Fibroblast of lung (primary cell): ENCODE data around the gene WNT5B. TPM values are rescaled to one million over a fixed set of nuclear protein-coding genes. Genes with fewer than 3 reads are reported as not detected.

Experiments used
- DNase-seq, 2 donors: peaks; one replicate each; pipeline versions ENCODE4 v3.0.0 to v3.0.0-alpha.2; 2010; ENCODE audit warnings: low read depth in 2 of 2
- H2AFZ ChIP-seq: 2 replicates; pipeline ENCODE4 v1.5.1; 2012; ENCODE audit warnings: low read length, control low read depth, inconsistent platforms
- H3K27ac ChIP-seq: 2 replicates; pipeline ENCODE4 v1.5.1; 2011; ENCODE audit warnings: low read length, control low read depth; ENCODE audit not compliant: insufficient read depth
- H3K27me3 ChIP-seq: 2 replicates; pipeline ENCODE4 v1.5.1; 2011; ENCODE audit warnings: mild to moderate bottlenecking, low read length; ENCODE audit not compliant: control insufficient read depth, insufficient read depth
- H3K36me3 ChIP-seq: 2 replicates; pipeline ENCODE4 v1.5.1; 2011; ENCODE audit warnings: low read length; ENCODE audit not compliant: control insufficient read depth, insufficient read depth
- H3K4me1 ChIP-seq: 2 replicates; pipeline ENCODE4 v1.5.1; 2011; ENCODE audit warnings: low read length; ENCODE audit not compliant: control insufficient read depth, insufficient read depth; ENCODE audit errors: extremely low read depth
- H3K4me2 ChIP-seq: 2 replicates; pipeline ENCODE4 v1.5.1; 2011; ENCODE audit warnings: low read length, control low read depth; ENCODE audit not compliant: insufficient read depth; ENCODE audit errors: extremely low read depth
- H3K4me3 ChIP-seq, 4 experiments: fragments of 200-600 bp in 1 of 4; sonication (generic) in 1 of 4; replicated peaks in 1 of 4; 2 replicates each; pipeline ENCODE4 v1.5.1; 2011 to 2016; ENCODE audit warnings: low read length in 4 of 4, low read depth in 3 of 4, mild to moderate bottlenecking in 3 of 4, control low read depth in 2 of 4, inconsistent platforms in 1 of 4, mixed read lengths in 1 of 4; ENCODE audit not compliant: insufficient read depth in 1 of 4; ENCODE audit errors: control extremely low read depth in 1 of 4
- H3K79me2 ChIP-seq: 2 replicates; pipeline ENCODE4 v1.5.1; 2012; ENCODE audit warnings: mild to moderate bottlenecking, low read length, inconsistent platforms; ENCODE audit not compliant: control insufficient read depth, insufficient read depth
- H3K9ac ChIP-seq: 2 replicates; pipeline ENCODE4 v1.5.1; 2011; ENCODE audit warnings: mild to moderate bottlenecking, low read length, control low read depth; ENCODE audit not compliant: insufficient read depth
- H3K9me3 ChIP-seq: 2 replicates; pipeline ENCODE4 v1.5.1; 2012; ENCODE audit warnings: low read depth, low read length; ENCODE audit not compliant: control insufficient read depth, insufficient read depth
- H4K20me1 ChIP-seq: 2 replicates; pipeline ENCODE4 v1.5.1; 2011; ENCODE audit warnings: low read length; ENCODE audit not compliant: control insufficient read depth, insufficient read depth; ENCODE audit errors: extremely low read depth
- CTCF ChIP-seq, 2 donors: IDR thresholded peaks in 1 of 2; conservative IDR thresholded peaks in 1 of 2; 1 replicate in 1 of 2; 2 replicates in 1 of 2; pipeline ENCODE4 v1.5.1; 2011 to 2012; ENCODE audit warnings: low read length in 2 of 2, control low read depth in 1 of 2, inconsistent platforms in 1 of 2, low read depth in 1 of 2, mild to moderate bottlenecking in 1 of 2
- EZH2 ChIP-seq: IDR thresholded peaks from 2 replicates; pipeline ENCODE4 v1.5.1; 2012; ENCODE audit warnings: low read length, control low read depth, mild to moderate bottlenecking; ENCODE audit errors: missing control alignments
- polyA plus RNA-seq, 2 donors: library from polyadenylated mRNA; depleted of rRNA in 1 of 2; stranded (reverse) in 1 of 2; unstranded in 1 of 2; fragments of >200 nt; gene quantifications; 2 replicates each; pipeline ENCODE4 v1.2.1, GENCODE V29; 2011 to 2012; ENCODE audit warnings: missing spikeins in 1 of 2
- total RNA-seq: library from RNA; depleted of rRNA; stranded (reverse); fragments of >200 nt; gene quantifications from 2 replicates; pipeline ENCODE4 v1.2.1, GENCODE V29; 2014

Gene WNT5B
- total and polyA plus RNA-seq, 2 donors (not counting 1 experiment from before 2014, with no cell fraction given) = 46.9 to 105 TPM

GRCh38 chr12:1639538-1639937 is 10.5 kb downstream of the WNT5B start:
- Histone ChIP-seq H3K9me3 (no peaks in the 10 kb centered on the region), H3K4me3 (no peak overlapping the region), H4K20me1 (no peaks in the 10 kb centered on the region), H3K4me1 (peaks cover 8% of the 10 kb centered on the region), H3K79me2 (peaks cover 6% of the 10 kb centered on the region), H2AFZ (no peak overlapping the region), H3K27ac (no peak overlapping the region), H3K9ac (no peak overlapping the region), H3K27me3 (no peaks in the 10 kb centered on the region), H3K36me3 (peaks cover 5% of the 10 kb centered on the region), H3K4me2 (no peak overlapping the region)
- no peak for DNase-seq
- no peak for TF ChIP-seq CTCF (conservative IDR thresholded peaks at IDR 0.05 in 1 of 2, IDR thresholded peaks at IDR 0.05 in 1 of 2; ENCODE audit: low read depth in 1 of 2, low read length in 2 of 2)
- TF ChIP-seq EZH2 = no peak

GRCh38 chr12:1640328-1641234 is 11.6 kb downstream of the WNT5B start:
- Histone ChIP-seq H4K20me1 (no peaks in the 10 kb centered on the region), H3K4me2 (no peak overlapping the region), H3K27me3 (no peaks in the 10 kb centered on the region), H3K9ac (no peak overlapping the region), H3K27ac (no peak overlapping the region), H3K4me1 (peaks cover 13% of the 10 kb centered on the region), H3K36me3 (peaks cover 8% of the 10 kb centered on the region), H3K79me2 (peaks cover 10% of the 10 kb centered on the region), H2AFZ (no peak overlapping the region), H3K9me3 (no peaks in the 10 kb centered on the region), H3K4me3 (no peak overlapping the region)
- TF ChIP-seq CTCF (conservative IDR thresholded peaks at IDR 0.05 in 1 of 2, IDR thresholded peaks at IDR 0.05 in 1 of 2; ENCODE audit: low read depth in 1 of 2, low read length in 2 of 2) (no peak), EZH2 (no peak)
- no peak for DNase-seq

GRCh38 chr12:1642513-1642912 is 13.5 kb downstream of the WNT5B start:
- peaks cover 15% of the 10 kb centered on the region for H3K79me2 ChIP-seq
- peaks cover 13% of the 10 kb centered on the region for H3K4me1 ChIP-seq
- no peak overlapping the region for H3K4me2 ChIP-seq
- H3K9ac ChIP-seq = no peak overlapping the region
- no peak overlapping the region for H2AFZ ChIP-seq
- H3K36me3 ChIP-seq = peaks cover 17% of the 10 kb centered on the region
- H3K4me3 ChIP-seq = no peak overlapping the region
- no peaks in the 10 kb centered on the region for H3K9me3 ChIP-seq
- no peaks in the 10 kb centered on the region for H3K27me3 ChIP-seq
- no peak for TF ChIP-seq CTCF (conservative IDR thresholded peaks at IDR 0.05 in 1 of 2, IDR thresholded peaks at IDR 0.05 in 1 of 2; ENCODE audit: low read depth in 1 of 2, low read length in 2 of 2)
- TF ChIP-seq EZH2 = no peak
- no peaks in the 10 kb centered on the region for H4K20me1 ChIP-seq
- DNase-seq = no peak
- H3K27ac ChIP-seq = no peak overlapping the region
